Stimulated activated CD4-positive, alpha-beta T cell treated with anti-CD3 and anti-CD28 coated beads, Interleukin-2, amount 100 ng/mL, for 48 hours (primary cell): Measurements from ENCODE around the gene SLC6A7.

Source experiments
- DNase-seq, 2 donors: peaks; one replicate each; pipeline ENCODE4 v3.0.0-alpha.2; 2020

The SLC6A7 gene

DNA sequence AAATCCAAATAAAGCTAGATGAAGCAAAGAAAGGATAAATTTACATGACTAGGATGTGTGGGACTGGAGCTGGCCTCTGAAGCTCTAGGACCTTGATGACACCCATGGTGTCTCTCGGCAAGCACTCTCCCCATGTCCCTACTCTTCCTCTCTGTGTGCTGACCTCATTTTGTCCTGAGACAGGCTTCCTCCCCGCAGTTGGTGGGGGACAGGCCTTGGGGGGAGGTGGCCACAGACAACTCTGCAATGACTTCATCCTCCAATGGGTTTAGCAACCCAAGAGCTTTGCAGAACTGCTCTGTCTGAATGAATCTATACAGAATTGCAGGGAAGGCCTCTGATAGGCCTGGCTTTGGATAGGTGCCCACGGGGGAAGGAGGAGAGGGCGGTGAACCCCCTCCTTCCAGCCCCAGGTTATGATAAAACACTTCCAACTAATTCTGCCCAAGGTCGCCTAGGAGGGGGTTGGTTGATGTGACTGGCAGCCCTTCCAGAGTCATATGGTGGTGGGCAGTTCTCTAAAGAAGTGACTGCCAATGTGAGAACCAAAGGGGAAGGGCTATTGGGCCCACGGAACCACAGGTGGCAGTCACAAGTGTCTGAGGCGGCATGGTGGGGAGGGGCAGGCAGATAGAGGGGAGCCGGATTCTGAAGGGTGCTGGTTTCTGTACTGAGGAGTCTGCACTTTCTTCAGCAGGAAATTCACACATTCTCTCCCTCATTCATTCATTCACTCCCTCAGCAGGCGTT is 6.0 kb downstream of the SLC6A7 start:
- DNase-seq: no peak

- DNase-seq: no peak
Measured at GRCh38 chr5:150196514-150196913, 6.7 kb downstream of the SLC6A7 start.

- no peak for DNase-seq
Measured at GRCh38 chr5:150196986-150197385, 7.1 kb downstream of the SLC6A7 start.

DNA sequence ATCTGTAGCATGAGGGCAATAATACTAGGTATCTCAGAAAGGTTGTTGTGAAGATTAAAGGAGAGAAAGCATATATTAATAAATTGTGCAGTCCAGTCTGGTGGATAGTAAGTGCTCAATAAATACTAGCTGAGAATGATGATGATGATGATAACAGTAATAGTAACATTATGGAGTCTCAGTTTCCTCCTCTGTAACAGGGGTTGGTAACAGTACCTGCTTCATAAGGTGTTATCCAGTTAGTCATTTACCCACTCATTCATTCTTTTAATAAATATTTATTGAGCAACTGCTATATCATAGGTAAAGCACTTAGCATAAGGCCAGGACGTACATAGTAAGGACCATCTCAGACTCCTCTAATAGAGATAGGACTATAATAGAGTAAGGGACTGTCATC is 7.6 kb downstream of the SLC6A7 start:
- DNase-seq: no peak

- no peak for DNase-seq
Measured at GRCh38 chr5:150202501-150202900, 12.6 kb downstream of the SLC6A7 start.

GRCh38 chr5:150203832-150204589 is 14.1 kb downstream of the SLC6A7 start:
- no peak for DNase-seq

GRCh38 chr5:150204590-150204960 is 14.7 kb downstream of the SLC6A7 start:
- no peak for DNase-seq

- no peak for DNase-seq
Measured at GRCh38 chr5:150206098-150206778, 16.4 kb downstream of the SLC6A7 start.

GRCh38 chr5:150206779-150207115 is 16.9 kb downstream of the SLC6A7 start:
- no peak for DNase-seq

DNA sequence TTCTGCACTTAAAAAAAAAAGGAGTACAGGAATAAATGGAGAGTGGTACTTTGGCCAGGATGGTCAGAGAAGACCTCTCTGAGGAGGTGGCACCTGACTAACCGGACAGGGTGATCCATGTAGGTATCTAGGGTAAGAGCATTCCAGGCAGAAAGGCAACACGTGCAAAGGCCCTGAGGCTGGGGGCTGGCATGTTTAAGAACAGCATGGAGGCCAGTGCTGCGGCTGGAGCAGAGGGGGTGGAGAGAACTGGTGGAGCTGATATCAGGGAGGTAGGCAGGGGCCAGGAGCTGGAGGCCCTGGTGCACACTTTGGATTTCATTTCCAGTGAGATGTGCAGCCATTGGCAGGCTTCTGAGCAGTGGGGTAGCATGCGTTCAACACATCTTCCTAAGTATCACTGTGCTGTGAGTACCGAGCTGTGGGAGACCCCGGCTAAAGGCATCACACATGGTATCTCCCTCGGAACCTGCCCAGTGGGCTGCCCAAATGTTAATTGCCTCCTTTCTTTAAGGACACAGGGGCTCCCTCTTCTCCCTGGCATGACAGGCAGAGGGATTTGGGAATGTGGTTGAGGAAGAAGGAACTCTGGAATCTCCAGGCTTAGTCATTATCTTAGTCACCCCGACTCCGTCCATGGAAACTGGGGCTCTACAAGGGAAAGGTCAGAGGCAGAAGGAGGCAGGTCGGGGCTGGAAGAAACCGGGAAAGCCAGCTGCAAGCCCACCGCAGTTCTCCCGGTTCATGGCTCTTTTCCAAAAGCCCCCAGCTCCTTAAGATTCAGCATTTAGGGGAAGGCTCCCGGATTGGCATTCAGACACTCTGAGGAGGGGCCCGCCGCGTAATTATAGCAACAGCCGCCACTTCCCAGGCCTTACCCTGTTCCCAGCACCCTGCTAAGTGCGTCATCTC is 18.6 kb downstream of the SLC6A7 start:
- no peak for DNase-seq

DNA sequence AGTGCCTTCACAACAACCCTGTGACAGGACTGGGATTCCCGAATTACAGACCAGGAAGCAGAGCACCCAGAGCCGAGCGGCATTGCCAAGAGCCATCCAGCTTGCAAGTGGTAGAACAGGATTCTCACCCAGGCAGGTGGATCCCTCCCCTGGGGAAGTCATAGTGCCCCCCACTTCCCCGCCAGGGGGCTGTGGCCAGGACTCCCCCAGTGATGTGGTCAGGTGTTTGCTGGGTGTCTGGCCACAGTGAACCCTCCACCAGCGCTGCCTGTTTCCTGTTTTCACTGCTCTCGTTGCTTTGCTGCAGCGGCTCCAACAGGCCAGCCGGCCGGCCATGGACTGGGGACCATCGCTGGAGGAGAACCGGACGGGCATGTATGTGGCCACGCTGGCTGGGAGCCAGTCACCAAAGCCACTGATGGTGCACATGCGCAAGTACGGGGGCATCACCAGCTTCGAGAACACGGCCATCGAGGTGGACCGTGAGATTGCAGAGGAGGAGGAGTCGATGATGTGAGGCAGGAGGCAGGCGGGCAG is 19.3 kb downstream of the SLC6A7 start:
- no peak for DNase-seq

DNA sequence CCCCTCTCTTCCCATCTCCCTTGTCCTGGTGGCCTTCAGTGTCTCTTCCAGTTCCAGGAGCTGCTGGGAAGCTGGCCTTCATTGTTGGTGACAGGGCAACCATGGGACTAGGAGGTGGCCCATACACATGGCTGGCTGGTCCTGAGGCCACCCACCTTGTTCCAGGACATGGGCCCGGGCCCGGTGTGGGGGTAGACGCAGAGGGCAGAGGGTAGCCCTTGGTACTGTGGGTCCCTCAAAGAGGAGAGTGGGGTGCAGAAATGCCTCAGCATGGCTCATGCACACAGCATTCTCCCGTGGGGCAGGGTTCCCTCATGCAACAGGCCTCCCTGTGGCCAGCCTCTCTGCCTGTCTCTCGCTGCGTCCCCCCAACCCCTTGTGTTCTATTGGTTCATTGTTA is 20.8 kb downstream of the SLC6A7 start:
- DNase-seq: no peak

DNA sequence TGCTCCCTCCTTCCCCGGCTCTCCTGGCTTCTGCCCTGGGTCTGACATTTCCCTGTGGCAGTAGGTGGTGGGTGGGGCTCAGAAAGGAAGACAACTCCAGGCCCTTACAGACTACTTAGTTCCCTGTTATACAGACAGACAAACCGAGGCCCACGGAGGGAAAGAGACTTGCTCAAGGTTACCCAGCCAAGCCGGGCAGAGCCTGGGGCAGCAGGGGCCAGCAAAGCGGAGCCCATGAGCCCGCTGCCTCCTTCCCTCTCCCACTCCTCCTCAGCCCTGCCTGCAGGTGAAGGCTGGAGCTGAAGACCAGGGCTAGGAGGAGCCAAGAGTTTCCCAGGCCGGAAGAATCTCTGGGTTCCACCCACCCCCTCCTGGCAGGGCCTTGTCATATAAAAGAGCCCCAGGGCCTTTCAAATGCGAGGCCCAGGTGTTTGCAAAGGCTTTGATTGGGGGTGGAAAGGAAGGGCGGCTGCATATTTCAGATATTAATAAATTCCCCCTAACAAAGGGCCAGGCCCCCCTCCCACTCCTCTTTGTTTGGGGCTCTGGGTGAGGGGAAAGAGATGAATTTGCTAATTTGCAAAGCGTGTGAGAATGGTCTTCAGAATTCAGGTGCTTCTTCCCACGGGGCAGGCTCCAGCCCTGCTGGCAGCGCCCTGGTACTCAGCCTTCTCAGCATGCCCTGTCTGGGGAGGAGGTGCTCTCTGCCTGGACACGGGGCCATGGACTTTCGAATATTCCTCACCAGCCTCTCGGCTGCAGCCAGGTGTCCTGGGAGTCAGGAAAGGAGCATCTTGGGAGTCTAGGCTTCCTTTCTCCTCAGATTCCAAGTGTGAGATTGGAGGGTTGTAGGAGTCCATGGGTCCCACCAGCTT is 21.5 kb downstream of the SLC6A7 start:
- DNase-seq: no peak

GRCh38 chr5:150213530-150213929 is 23.7 kb downstream of the SLC6A7 start:
- DNase-seq: no peak

DNA sequence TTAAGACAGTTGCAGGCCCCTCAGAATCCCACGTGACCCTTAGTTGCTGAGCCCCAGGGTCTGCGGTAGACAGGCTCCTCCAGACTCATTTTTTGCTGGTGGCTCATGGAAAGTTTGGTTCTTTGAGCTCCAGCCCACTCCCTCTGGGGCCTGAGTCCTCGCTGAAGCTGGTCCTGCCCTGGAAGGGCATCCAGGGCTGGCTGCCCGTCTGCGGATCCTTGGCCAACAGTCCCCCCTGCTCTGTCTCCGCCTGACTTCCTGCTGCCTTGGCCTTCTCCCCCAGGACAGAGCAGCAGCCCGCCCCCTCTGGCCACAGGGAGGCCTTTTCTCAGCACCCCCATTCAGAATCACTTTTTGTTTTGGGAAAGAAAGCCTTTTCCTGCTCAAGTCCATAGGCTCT is 24.4 kb downstream of the SLC6A7 start:
- no peak for DNase-seq

DNA sequence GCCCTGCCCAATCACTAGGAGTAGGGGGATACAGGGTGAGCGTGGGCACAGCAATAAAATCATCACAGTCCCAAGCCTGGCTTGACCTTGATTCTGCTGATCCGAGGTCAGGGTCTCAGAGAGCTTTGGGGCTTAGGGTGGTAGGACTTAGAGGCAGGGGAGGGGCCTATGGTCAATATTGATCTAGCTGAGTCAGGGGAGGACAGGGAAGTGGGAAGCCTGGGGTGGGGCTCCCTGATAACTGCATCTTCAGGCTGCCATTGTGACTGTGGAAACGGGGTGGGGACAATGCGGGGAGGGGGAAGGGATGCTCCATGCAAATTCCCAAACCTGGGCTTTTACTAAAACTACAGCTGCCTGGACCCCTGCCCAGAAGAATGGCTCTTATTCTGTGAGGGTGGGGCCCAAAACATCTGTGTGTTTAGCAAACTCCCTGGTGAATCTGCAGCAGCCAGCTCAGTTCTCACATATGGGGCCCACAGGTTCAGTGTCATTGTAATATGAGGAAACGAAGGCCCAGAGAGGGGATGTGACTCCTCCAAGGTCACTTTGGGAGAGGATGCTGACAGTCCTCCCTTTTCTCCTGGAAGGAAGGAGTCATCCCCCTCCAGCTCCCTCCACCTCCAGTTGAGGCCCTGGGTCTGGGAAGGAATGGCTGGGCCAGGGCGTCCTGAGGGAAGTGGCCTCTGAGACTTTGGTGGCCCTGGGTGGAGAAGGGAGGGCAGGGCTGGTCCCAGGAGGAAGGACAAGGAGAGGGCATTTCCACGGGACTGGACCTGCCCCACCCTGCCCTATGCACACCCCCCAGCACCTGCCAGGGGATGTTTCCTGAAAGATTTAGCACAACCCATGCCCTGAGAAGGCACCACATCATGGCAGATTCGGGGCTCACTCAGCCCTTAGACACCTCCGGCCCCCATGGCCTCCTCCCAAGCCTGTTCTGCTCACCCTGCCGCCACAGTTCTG is 26.4 kb downstream of the SLC6A7 start:
- DNase-seq: no peak

DNA sequence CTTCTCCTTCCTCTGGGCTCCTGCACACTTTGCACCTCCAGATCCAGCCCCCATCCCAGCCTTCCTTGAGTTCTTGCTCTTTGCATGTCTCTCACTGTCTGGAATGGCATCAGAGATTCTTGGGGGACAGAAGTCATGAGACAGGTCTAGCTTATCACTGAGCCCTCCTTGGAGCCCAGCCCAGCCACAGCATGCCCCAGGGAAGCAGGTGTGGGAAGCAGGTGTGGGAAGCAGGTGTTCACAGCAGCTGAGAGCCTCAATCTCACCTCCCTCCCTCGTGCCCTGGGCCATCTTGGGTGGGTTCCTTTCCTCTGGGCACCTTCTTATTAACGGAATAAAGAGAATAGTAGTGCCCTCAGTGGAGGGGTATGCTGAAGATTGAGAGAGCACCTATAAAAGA is 27.2 kb downstream of the SLC6A7 start:
- DNase-seq: no peak

- DNase-seq: peak; percentile 82 to 83
Measured at GRCh38 chr5:150217873-150218692, 28.2 kb downstream of the SLC6A7 start.

GRCh38 chr5:150218693-150219035 is 28.8 kb downstream of the SLC6A7 start:
- DNase-seq: no peak

DNA sequence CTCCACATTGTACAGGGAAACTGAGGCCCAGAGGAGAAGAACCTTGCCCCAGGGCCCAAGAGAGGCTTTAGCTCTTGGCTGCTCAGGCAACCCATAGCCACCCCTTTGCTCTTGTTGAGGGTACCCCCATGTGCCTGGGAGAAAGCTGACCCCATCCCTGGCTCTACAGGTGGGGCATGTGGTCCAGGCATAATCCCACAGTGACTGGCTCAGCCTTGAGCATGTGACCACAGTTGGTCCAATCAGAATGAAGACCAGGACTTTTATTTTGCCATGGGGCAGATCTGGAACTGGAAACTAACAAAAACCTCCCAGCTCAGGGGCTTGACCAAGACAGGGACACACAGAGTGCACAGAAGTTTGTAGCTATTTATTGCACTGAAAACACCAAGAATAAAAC is 29.3 kb downstream of the SLC6A7 start:
- DNase-seq: no peak
